Astrocyte (in vitro differentiated cells and primary cell): ENCODE data around the gene TRIML1. TPM values are rescaled to one million over a fixed set of nuclear protein-coding genes. Genes with fewer than 3 reads are reported as not detected.

Experiments
- DNase-seq: peaks from one replicate; pipeline ENCODE4 v3.0.0-alpha.2; 2010; ENCODE audit warnings: low read depth
- FAIRE-seq: peaks from 2 replicates; lab custom pipeline; 2011; peaks lifted over from hg19 to GRCh38; lab: Jason Lieb, UNC
- H2AFZ ChIP-seq: 2 replicates; pipeline ENCODE4 v1.6.0; 2012; ENCODE audit warnings: low read depth, low read length, inconsistent platforms
- H3K27ac ChIP-seq: 2 replicates; pipeline ENCODE4 v1.5.1; 2011; ENCODE audit warnings: low read depth, low read length, inconsistent platforms
- H3K27me3 ChIP-seq: 2 replicates; pipeline ENCODE4 v1.6.0; 2011; ENCODE audit warnings: low read length, inconsistent platforms; ENCODE audit not compliant: insufficient read depth
- H3K36me3 ChIP-seq: 2 replicates; pipeline ENCODE4 v1.5.1; 2011; ENCODE audit warnings: low read length, inconsistent platforms; ENCODE audit not compliant: insufficient read depth
- H3K4me1 ChIP-seq: 2 replicates; pipeline ENCODE4 v1.5.1; 2011; ENCODE audit warnings: low read length, inconsistent platforms; ENCODE audit not compliant: insufficient read depth
- H3K4me2 ChIP-seq: 2 replicates; pipeline ENCODE4 v1.6.0; 2012; ENCODE audit warnings: low read length, inconsistent platforms
- H3K4me3 ChIP-seq: 2 replicates; pipeline ENCODE4 v1.5.1; 2011; ENCODE audit warnings: low read depth, mild to moderate bottlenecking, low read length, inconsistent platforms; ENCODE audit not compliant: insufficient read depth
- H3K79me2 ChIP-seq: 2 replicates; pipeline ENCODE4 v1.6.0; 2012; ENCODE audit warnings: mild to moderate bottlenecking, low read length, inconsistent platforms; ENCODE audit not compliant: insufficient read depth
- H3K9ac ChIP-seq: 2 replicates; pipeline ENCODE4 v1.6.0; 2012; ENCODE audit warnings: mild to moderate bottlenecking, low read length, inconsistent platforms
- H3K9me3 ChIP-seq: 2 replicates; pipeline ENCODE4 v1.5.1; 2012; ENCODE audit warnings: low read depth, mild to moderate bottlenecking, low read length, inconsistent platforms; ENCODE audit not compliant: insufficient read depth
- H4K20me1 ChIP-seq: 2 replicates; pipeline ENCODE4 v1.6.0; 2012; ENCODE audit warnings: low read length, inconsistent platforms; ENCODE audit not compliant: insufficient read depth
- H3K27ac Mint-ChIP-seq: one replicate; pipeline ENCODE4 v1.8.0; 2021; ENCODE audit warnings: mild to moderate bottlenecking, mixed read lengths; ENCODE audit not compliant: unreplicated experiment
- H3K27me3 Mint-ChIP-seq: one replicate; pipeline ENCODE4 v1.8.0; 2021; ENCODE audit warnings: low read depth, mixed read lengths; ENCODE audit not compliant: unreplicated experiment
- H3K36me3 Mint-ChIP-seq: one replicate; pipeline ENCODE4 v1.8.0; 2021; ENCODE audit warnings: low read depth, mixed read lengths; ENCODE audit not compliant: unreplicated experiment
- H3K4me1 Mint-ChIP-seq: one replicate; pipeline ENCODE4 v1.8.0; 2021; ENCODE audit warnings: low read depth, mixed read lengths; ENCODE audit not compliant: unreplicated experiment
- H3K4me3 Mint-ChIP-seq: one replicate; pipeline ENCODE4 v1.8.0; 2021; ENCODE audit warnings: mild to moderate bottlenecking, moderate library complexity, mixed read lengths; ENCODE audit not compliant: unreplicated experiment
- H3K9me3 Mint-ChIP-seq: one replicate; pipeline ENCODE4 v1.8.0; 2021; ENCODE audit warnings: mild to moderate bottlenecking, mixed read lengths; ENCODE audit not compliant: unreplicated experiment
- EZH2 ChIP-seq: IDR thresholded peaks from 2 replicates; pipeline ENCODE4 v1.6.1; 2012; ENCODE audit warnings: mild to moderate bottlenecking, low read length, inconsistent platforms; ENCODE audit not compliant: insufficient read depth
- total RNA-seq: library from RNA; stranded (reverse); gene quantifications from 2 replicates; pipeline ENCODE4 v1.2.1, GENCODE V29; 2021
- TF ChIP-seq, protein P1 (sequence below): IDR thresholded peaks from 2 replicates; pipeline ENCODE4 v1.5.1; 2011; ENCODE audit warnings: low read depth, mild to moderate bottlenecking, inconsistent platforms, low read length, moderate library complexity; ENCODE audit not compliant: insufficient read depth

The TRIML1 gene
- total RNA-seq, 1 donor from 2014 or later = not detected

DNA sequence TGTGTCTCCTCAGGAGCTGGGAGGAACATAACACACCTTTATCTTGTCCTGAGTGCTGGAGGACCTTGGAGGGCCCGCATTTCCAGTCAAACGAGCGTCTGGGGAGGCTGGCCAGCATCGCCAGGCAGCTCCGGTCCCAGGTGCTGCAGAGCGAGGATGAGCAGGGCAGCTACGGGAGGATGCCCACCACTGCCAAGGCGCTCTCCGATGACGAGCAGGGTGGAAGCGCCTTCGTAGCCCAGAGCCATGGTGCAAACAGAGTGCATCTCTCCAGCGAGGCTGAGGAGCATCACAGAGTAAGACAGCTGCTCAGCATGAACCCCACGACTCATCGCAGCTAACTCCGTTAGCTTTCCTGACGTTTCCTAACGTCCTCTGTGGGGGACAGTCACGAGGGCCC, 430 bp downstream of the TRIML1 start:
- Mint-ChIP-seq H3K36me3 (no peaks in the 10 kb centered on the region), H3K4me1 (peaks cover 2% of the 10 kb centered on the region), H3K9me3 (peaks cover 2% of the 10 kb centered on the region), H3K27ac (no peak overlapping the region), H3K27me3 (no peaks in the 10 kb centered on the region), H3K4me3 (no peak overlapping the region)
- no peaks in the 10 kb centered on the region for H3K4me1 ChIP-seq
- H2AFZ ChIP-seq = no peak overlapping the region
- H3K9ac ChIP-seq = no peak overlapping the region
- no peak for TF ChIP-seq EZH2
- TF ChIP-seq, protein P1, sequence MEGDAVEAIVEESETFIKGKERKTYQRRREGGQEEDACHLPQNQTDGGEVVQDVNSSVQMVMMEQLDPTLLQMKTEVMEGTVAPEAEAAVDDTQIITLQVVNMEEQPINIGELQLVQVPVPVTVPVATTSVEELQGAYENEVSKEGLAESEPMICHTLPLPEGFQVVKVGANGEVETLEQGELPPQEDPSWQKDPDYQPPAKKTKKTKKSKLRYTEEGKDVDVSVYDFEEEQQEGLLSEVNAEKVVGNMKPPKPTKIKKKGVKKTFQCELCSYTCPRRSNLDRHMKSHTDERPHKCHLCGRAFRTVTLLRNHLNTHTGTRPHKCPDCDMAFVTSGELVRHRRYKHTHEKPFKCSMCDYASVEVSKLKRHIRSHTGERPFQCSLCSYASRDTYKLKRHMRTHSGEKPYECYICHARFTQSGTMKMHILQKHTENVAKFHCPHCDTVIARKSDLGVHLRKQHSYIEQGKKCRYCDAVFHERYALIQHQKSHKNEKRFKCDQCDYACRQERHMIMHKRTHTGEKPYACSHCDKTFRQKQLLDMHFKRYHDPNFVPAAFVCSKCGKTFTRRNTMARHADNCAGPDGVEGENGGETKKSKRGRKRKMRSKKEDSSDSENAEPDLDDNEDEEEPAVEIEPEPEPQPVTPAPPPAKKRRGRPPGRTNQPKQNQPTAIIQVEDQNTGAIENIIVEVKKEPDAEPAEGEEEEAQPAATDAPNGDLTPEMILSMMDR = no peak
- no peak overlapping the region for H3K27ac ChIP-seq
- H3K4me2 ChIP-seq = no peak overlapping the region
- no peak for FAIRE-seq
- H3K27me3 ChIP-seq = no peaks in the 10 kb centered on the region
- H3K36me3 ChIP-seq = no peaks in the 10 kb centered on the region
- H3K9me3 ChIP-seq = no peaks in the 10 kb centered on the region
- no peak for DNase-seq
- no peak overlapping the region for H3K4me3 ChIP-seq
- H4K20me1 ChIP-seq = no peaks in the 10 kb centered on the region
- no peaks in the 10 kb centered on the region for H3K79me2 ChIP-seq

DNA sequence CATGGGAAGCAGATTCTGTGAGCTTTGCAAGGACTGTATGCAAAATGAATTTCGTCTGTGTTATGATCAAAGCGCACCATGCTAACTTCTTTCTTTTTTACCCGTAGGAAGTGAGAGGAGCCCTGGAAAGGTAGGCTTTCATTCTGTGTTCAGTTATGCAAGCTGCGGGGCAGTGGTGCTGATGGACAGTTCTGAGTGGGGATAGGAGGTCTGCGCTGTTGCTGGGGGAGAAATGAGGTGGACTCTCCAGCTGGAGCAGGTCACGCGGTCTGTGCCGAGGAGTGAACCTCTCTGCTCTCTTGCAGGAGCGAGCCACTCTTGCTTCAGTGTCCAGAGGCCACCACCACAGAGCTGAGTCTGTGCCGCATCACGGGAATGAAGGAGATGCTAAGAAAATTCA, 4.5 kb downstream of the TRIML1 start:
- DNase-seq (no peak), FAIRE-seq (no peak)
- Histone ChIP-seq H3K36me3 (no peaks in the 10 kb centered on the region), H3K4me1 (no peaks in the 10 kb centered on the region), H3K27ac (no peak overlapping the region), H2AFZ (no peak overlapping the region), H3K27me3 (no peaks in the 10 kb centered on the region), H3K79me2 (no peaks in the 10 kb centered on the region), H3K4me3 (no peak overlapping the region), H4K20me1 (no peaks in the 10 kb centered on the region), H3K4me2 (no peak overlapping the region), H3K9me3 (no peaks in the 10 kb centered on the region), H3K9ac (no peak overlapping the region)
- peaks cover 3% of the 10 kb centered on the region for H3K4me1 Mint-ChIP-seq
- TF ChIP-seq, protein P1 = no peak
- no peak for TF ChIP-seq EZH2
- H3K4me3 Mint-ChIP-seq = no peak overlapping the region
- H3K27ac Mint-ChIP-seq = no peak overlapping the region
- no peaks in the 10 kb centered on the region for H3K9me3 Mint-ChIP-seq
- no peaks in the 10 kb centered on the region for H3K36me3 Mint-ChIP-seq
- H3K27me3 Mint-ChIP-seq = no peaks in the 10 kb centered on the region

DNA sequence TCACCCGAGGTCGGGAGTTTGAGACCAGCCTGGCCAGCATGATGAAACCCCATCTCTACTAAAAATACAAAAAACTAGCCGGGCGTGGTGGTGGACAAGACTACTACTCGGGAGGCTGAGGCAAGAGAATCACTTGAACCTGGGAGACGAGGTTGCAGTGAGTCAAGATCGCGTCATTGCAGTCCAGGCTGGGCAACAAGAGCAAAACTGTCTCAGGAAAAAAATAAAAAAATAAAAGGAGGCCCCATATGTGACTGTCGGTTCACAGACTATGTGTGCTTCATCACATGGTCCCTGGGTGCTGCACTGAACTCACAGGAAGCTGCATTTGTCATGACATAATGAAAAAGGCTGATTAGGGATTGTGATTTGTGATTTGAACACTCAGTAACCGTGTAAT, 6.4 kb downstream of the TRIML1 start:
- Histone ChIP-seq H2AFZ (no peak overlapping the region), H3K79me2 (no peaks in the 10 kb centered on the region), H3K4me2 (no peak overlapping the region), H3K4me1 (no peaks in the 10 kb centered on the region), H3K9ac (no peak overlapping the region), H4K20me1 (no peaks in the 10 kb centered on the region), H3K36me3 (no peaks in the 10 kb centered on the region), H3K27me3 (no peaks in the 10 kb centered on the region), H3K9me3 (no peaks in the 10 kb centered on the region), H3K27ac (no peak overlapping the region), H3K4me3 (no peak overlapping the region)
- Mint-ChIP-seq H3K27me3 (no peaks in the 10 kb centered on the region), H3K27ac (no peak overlapping the region), H3K36me3 (no peaks in the 10 kb centered on the region), H3K4me1 (peaks cover 3% of the 10 kb centered on the region), H3K4me3 (no peak overlapping the region), H3K9me3 (no peaks in the 10 kb centered on the region)
- DNase-seq (no peak), FAIRE-seq (no peak)
- TF ChIP-seq, protein P1 = no peak
- TF ChIP-seq EZH2 = no peak
